Measurements from ENCODE around the gene PTPRJ. TPM values are rescaled to one million over a fixed set of nuclear protein-coding genes. Genes with fewer than 3 reads are reported as not detected.

Gene PTPRJ
- total RNA-seq, 1 donor = 10.9 TPM

GRCh38 chr11:47982616-47983015, 2.3 kb downstream of the PTPRJ start:
- TF ChIP-seq CTCF (IDR thresholded peaks at IDR 0.05; ENCODE audit: extremely low read depth, low read depth, low read length) = no peak
- no peaks in the 10 kb centered on the region for H3K9me3 ChIP-seq (ENCODE audit: low read depth, low read length)
- H3K36me3 ChIP-seq (ENCODE audit: insufficient read depth, low read length) = no peaks in the 10 kb centered on the region
- H3K4me1 ChIP-seq (ENCODE audit: insufficient read depth, low read length) = peaks cover 30% of the 10 kb centered on the region
- no peaks in the 10 kb centered on the region for H3K27me3 ChIP-seq (ENCODE audit: insufficient read depth, low read length)
- no peak overlapping the region for H2AFZ ChIP-seq (ENCODE audit: low read length)
- peaks cover 58% of the 10 kb centered on the region for H3K79me2 ChIP-seq (ENCODE audit: insufficient read depth, low read length)
- DNase-seq (ENCODE audit: insufficient read length, low spot score, missing footprints) = no peak
- H4K20me1 ChIP-seq (ENCODE audit: insufficient read depth, low read length) = no peaks in the 10 kb centered on the region
- no peak overlapping the region for H3K4me3 ChIP-seq (ENCODE audit: insufficient read depth, low read length)
- peak overlapping the region; percentile 74 for H3K4me2 ChIP-seq (ENCODE audit: insufficient read depth, low read length)
- peak overlapping the region; percentile 84 for H3K27ac ChIP-seq (ENCODE audit: low read depth, low read length)

- peak overlapping the region; percentile 80 for H2AFZ ChIP-seq (ENCODE audit: low read length)
- H3K9me3 ChIP-seq (ENCODE audit: low read depth, low read length) = no peaks in the 10 kb centered on the region
- peak; percentile 85 for DNase-seq (ENCODE audit: insufficient read length, low spot score, missing footprints)
- peaks cover 69% of the 10 kb centered on the region for H3K79me2 ChIP-seq (ENCODE audit: insufficient read depth, low read length)
- H3K4me1 ChIP-seq (ENCODE audit: insufficient read depth, low read length) = peaks cover 30% of the 10 kb centered on the region
- H3K27me3 ChIP-seq (ENCODE audit: insufficient read depth, low read length) = no peaks in the 10 kb centered on the region
- peaks cover 2% of the 10 kb centered on the region for H4K20me1 ChIP-seq (ENCODE audit: insufficient read depth, low read length)
- peak overlapping the region; percentile 74 for H3K4me2 ChIP-seq (ENCODE audit: insufficient read depth, low read length)
- H3K4me3 ChIP-seq (ENCODE audit: insufficient read depth, low read length) = peak overlapping the region; percentile 51
- no peaks in the 10 kb centered on the region for H3K36me3 ChIP-seq (ENCODE audit: insufficient read depth, low read length)
- TF ChIP-seq CTCF (IDR thresholded peaks at IDR 0.05; ENCODE audit: extremely low read depth, low read depth, low read length) = no peak
- H3K27ac ChIP-seq (ENCODE audit: low read depth, low read length) = peak overlapping the region; percentile 84
These were observed 3.4 kb downstream of the PTPRJ start for GRCh38 chr11:47983464-47984397.

- H4K20me1 ChIP-seq (ENCODE audit: insufficient read depth, low read length) = peaks cover 4% of the 10 kb centered on the region
These were observed 5.9 kb downstream of the PTPRJ start for GRCh38 chr11:47986219-47986618.

More at GRCh38 chr11:47986219-47986618, 5.9 kb downstream of the PTPRJ start:
- no peaks in the 10 kb centered on the region for H3K27me3 ChIP-seq (ENCODE audit: insufficient read depth, low read length)
- H3K36me3 ChIP-seq (ENCODE audit: insufficient read depth, low read length) = no peaks in the 10 kb centered on the region
- H3K9me3 ChIP-seq (ENCODE audit: low read depth, low read length) = no peaks in the 10 kb centered on the region
- DNase-seq (ENCODE audit: insufficient read length, low spot score, missing footprints) = no peak
- no peak overlapping the region for H3K4me2 ChIP-seq (ENCODE audit: insufficient read depth, low read length)
- no peak overlapping the region for H3K4me3 ChIP-seq (ENCODE audit: insufficient read depth, low read length)
- H3K4me1 ChIP-seq (ENCODE audit: insufficient read depth, low read length) = peaks cover 30% of the 10 kb centered on the region
- H3K27ac ChIP-seq (ENCODE audit: low read depth, low read length) = no peak overlapping the region
- peaks cover 89% of the 10 kb centered on the region for H3K79me2 ChIP-seq (ENCODE audit: insufficient read depth, low read length)
- TF ChIP-seq CTCF (IDR thresholded peaks at IDR 0.05; ENCODE audit: extremely low read depth, low read depth, low read length) = no peak
- no peak overlapping the region for H2AFZ ChIP-seq (ENCODE audit: low read length)
